Upper lobe of left lung (tissue), 6 donors: ENCODE results near the gene METTL3. TPM values are rescaled to one million over a fixed set of nuclear protein-coding genes. Genes with fewer than 3 reads are reported as not detected.

Experiments
- ATAC-seq, 2 donors: fragments of 200-7000 bp; cut with Tn5 transposase; one replicate each; pipeline ENCODE4 v1.9.1; 2022; ENCODE audit warnings: mild to moderate bottlenecking in 2 of 2, moderate library complexity in 2 of 2; ENCODE audit not compliant: low FRiP score in 2 of 2
- DNase-seq, 2 donors: peaks; one replicate each; pipeline ENCODE4 v3.0.0-alpha.2; 2019 to 2020
- H3K27ac ChIP-seq, 4 donors: fragments of 200-600 bp; sonication (generic); one replicate each; pipeline ENCODE4 v1.5.1; 2016 to 2019
- H3K27me3 ChIP-seq, 4 donors: fragments of 200-600 bp; sonication (generic); one replicate each; pipeline ENCODE4 v1.5.1; 2017 to 2019
- H3K36me3 ChIP-seq, 4 donors: fragments of 200-600 bp; sonication (generic); one replicate each; pipeline ENCODE4 v1.5.1; 2016 to 2019
- H3K4me1 ChIP-seq, 4 donors: fragments of 200-600 bp; sonication (generic); one replicate each; pipeline ENCODE4 v1.5.1; 2018 to 2019
- H3K4me3 ChIP-seq, 4 donors: fragments of 200-600 bp; sonication (generic); one replicate each; pipeline ENCODE4 v1.5.1; 2017 to 2019; ENCODE audit warnings: mild to moderate bottlenecking in 2 of 4, moderate library complexity in 1 of 4
- H3K9me3 ChIP-seq, 4 donors: fragments of 200-600 bp; sonication (generic); one replicate each; pipeline ENCODE4 v1.5.1; 2018 to 2019
- EP300 ChIP-seq, 4 donors: sonication (generic); formaldehyde crosslinking; IDR thresholded peaks; one replicate each; pipeline ENCODE4 v1.5.1; 2017; ENCODE audit warnings: antibody characterized with exemption in 4 of 4, control low read depth in 2 of 4
- POLR2A ChIP-seq, 4 donors: fragments of 450-650 bp; IDR thresholded peaks; one replicate each; pipeline ENCODE4 v1.5.1; 2016 to 2017; ENCODE audit warnings: antibody characterized with exemption in 4 of 4, mild to moderate bottlenecking in 2 of 4
- POLR2AphosphoS5 ChIP-seq, 2 donors: sonication (generic); formaldehyde crosslinking; IDR thresholded peaks; one replicate each; pipeline ENCODE4 v1.5.1; 2017; ENCODE audit warnings: antibody characterized with exemption in 2 of 2
- WGBS, 2 donors: methylation state at CpG; one replicate each; pipeline ENCODE4 v1.1.5; 2017 to 2018; 5-methylcytosine and 5-hydroxymethylcytosine counted together
- total RNA-seq, 6 donors: library from RNA; depleted of rRNA in 4 of 6; stranded (reverse); fragments of >200 nt in 4 of 6; gene quantifications; one replicate each; pipeline versions ENCODE4 v1.1.0 to v1.2.1, GENCODE V29; 2016 to 2021
- TF ChIP-seq, protein P1 (sequence below), 6 experiments: fragments of 450-650 bp in 4 of 6; fragments of 200-600 bp in 2 of 6; sonication (generic) in 2 of 6; IDR thresholded peaks; one replicate each; pipeline ENCODE4 v1.5.1; 2016 to 2019; ENCODE audit warnings: antibody characterized with exemption in 6 of 6
- donor health status: DM: no; HTN: no; CAD: no; lungs with moderate emphysema.
- donor health status: DM: no; HTN: yes; CAD: no; lungs with severe emphysema.

METTL3 gene
- total RNA-seq, 6 donors from 2014 or later, result 41.7 to 126 (median 47.7) TPM

DNA sequence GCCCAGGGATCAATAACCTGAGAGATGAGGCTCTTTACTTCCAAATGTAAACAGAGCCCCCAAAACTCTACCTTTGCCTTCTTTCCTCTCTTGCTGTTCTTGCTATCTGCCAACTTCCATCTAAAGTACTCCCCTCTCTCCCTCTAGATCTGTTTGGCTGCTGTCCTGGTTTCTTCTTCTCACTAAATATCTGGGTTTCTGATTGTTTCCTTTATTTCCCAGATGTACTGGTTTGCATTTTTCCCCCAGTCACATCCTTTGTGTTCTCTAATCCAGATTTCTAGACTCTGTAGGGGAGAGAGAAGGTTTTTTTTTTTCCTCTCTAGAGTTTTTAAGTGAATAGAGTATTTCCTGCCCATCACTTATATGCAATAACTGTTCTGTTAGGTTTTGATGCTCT, 22.2 kb upstream of the METTL3 start:
- Histone ChIP-seq H3K9me3 (no peaks in the 10 kb centered on the region), H3K27me3 (peaks cover 0 to 7% (median 0%) of the 10 kb centered on the region in 4 donors), H3K36me3 (no peaks in the 10 kb centered on the region), H3K4me3 (no peak overlapping the region), H3K4me1 (peaks cover 0 to 9% (median 3%) of the 10 kb centered on the region in 4 donors), H3K27ac (no peak overlapping the region)
- ATAC-seq (no peak), DNase-seq (no peak)
- TF ChIP-seq, protein P1, sequence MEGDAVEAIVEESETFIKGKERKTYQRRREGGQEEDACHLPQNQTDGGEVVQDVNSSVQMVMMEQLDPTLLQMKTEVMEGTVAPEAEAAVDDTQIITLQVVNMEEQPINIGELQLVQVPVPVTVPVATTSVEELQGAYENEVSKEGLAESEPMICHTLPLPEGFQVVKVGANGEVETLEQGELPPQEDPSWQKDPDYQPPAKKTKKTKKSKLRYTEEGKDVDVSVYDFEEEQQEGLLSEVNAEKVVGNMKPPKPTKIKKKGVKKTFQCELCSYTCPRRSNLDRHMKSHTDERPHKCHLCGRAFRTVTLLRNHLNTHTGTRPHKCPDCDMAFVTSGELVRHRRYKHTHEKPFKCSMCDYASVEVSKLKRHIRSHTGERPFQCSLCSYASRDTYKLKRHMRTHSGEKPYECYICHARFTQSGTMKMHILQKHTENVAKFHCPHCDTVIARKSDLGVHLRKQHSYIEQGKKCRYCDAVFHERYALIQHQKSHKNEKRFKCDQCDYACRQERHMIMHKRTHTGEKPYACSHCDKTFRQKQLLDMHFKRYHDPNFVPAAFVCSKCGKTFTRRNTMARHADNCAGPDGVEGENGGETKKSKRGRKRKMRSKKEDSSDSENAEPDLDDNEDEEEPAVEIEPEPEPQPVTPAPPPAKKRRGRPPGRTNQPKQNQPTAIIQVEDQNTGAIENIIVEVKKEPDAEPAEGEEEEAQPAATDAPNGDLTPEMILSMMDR (IDR thresholded peaks at IDR 0.05), result no peak
- TF ChIP-seq EP300 (IDR thresholded peaks at IDR 0.05) (no peak), POLR2AphosphoS5 (IDR thresholded peaks at IDR 0.05) (no peak), POLR2A (IDR thresholded peaks at IDR 0.05) (no peak)

GRCh38 chr14:21529515-21529914, 18.4 kb upstream of the METTL3 start:
- no peak overlapping the region for H3K27ac ChIP-seq
- no peak overlapping the region for H3K4me3 ChIP-seq
- H3K4me1 ChIP-seq, result peaks cover 3 to 21% (median 12%) of the 10 kb centered on the region in 4 donors
- ATAC-seq (no peak), DNase-seq (no peak)
- TF ChIP-seq POLR2AphosphoS5 (IDR thresholded peaks at IDR 0.05), result no peak
- TF ChIP-seq EP300 (IDR thresholded peaks at IDR 0.05), result no peak
- TF ChIP-seq, protein P1 (IDR thresholded peaks at IDR 0.05), result no peak
- no peak for TF ChIP-seq POLR2A (IDR thresholded peaks at IDR 0.05)
- no peaks in the 10 kb centered on the region for H3K36me3 ChIP-seq
- no peaks in the 10 kb centered on the region for H3K9me3 ChIP-seq
- H3K27me3 ChIP-seq, result no peaks in the 10 kb centered on the region
- 91 to 92% methylated on average over 1 of the region's 1 CpG for WGBS, 2 donors

DNA sequence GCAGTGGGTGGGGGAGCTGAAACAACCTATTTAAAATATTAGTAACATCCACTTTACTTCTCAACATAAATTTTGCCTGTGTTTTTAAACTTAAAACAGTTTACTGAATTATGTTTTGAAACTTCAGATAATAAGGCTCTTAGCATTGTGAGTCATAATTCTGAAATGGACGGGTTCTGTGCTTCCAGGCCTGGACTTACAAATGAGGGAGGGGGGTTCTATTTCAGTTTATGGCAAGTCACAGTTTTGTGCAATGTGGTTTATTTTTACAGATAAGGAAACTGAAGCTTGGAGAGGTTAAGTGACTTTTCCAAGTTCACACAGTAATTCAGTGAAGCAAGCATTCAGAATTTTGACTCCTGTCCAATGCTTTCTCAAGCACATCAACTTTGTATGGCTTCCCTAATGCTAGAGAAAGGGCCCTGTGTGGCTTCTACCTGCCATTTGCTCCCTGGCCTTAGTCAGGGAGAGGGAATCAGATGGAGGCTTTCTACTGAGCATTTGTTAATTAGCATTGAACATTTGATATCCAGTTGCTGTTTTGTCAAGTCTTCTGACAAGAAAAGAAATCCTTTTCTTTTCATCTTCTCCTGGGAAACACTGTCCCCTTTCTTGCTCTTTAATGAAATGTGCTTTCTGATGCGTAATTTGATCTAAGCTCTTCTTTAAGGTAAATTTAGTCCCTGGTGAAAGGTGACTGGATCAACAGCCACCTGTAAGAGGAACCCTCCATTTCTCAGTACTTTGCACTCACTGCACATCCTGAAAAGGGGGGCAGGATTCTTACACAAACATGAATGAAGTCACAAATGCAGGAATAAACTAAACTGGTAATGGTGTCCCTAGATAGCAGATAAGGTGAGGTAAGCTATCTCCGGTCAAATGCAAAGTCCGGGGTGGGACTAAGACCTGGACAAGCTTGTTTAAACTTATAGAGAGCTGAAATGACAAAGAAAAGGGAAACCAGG, 17.5 kb upstream of the METTL3 start:
- DNase-seq, result no peak
- ATAC-seq, result no peak
- no peaks in the 10 kb centered on the region for H3K9me3 ChIP-seq
- no peak overlapping the region for H3K4me3 ChIP-seq
- 60 to 66% methylated on average over 4 of the region's 4 CpGs for WGBS, 2 donors
- peaks cover 3 to 21% (median 12%) of the 10 kb centered on the region in 4 donors for H3K4me1 ChIP-seq
- H3K36me3 ChIP-seq, result no peaks in the 10 kb centered on the region
- no peak overlapping the region for H3K27ac ChIP-seq
- no peaks in the 10 kb centered on the region for H3K27me3 ChIP-seq
- TF ChIP-seq EP300 (IDR thresholded peaks at IDR 0.05) (no peak), POLR2AphosphoS5 (IDR thresholded peaks at IDR 0.05) (no peak), POLR2A (IDR thresholded peaks at IDR 0.05) (no peak)
- TF ChIP-seq, protein P1 (IDR thresholded peaks at IDR 0.05), result no peak

- Histone ChIP-seq H3K36me3 (no peaks in the 10 kb centered on the region), H3K9me3 (no peaks in the 10 kb centered on the region), H3K27ac (no peak overlapping the region), H3K4me3 (no peak overlapping the region), H3K27me3 (no peaks in the 10 kb centered on the region), H3K4me1 (peaks cover 3 to 21% (median 12%) of the 10 kb centered on the region in 4 donors)
- no peak for ATAC-seq
- no peak for DNase-seq
- 32 to 34% methylated on average over 1 of the region's 1 CpG for WGBS, 2 donors
- TF ChIP-seq, protein P1 (IDR thresholded peaks at IDR 0.05), result no peak
- TF ChIP-seq POLR2AphosphoS5 (IDR thresholded peaks at IDR 0.05), result no peak
- TF ChIP-seq POLR2A (IDR thresholded peaks at IDR 0.05), result no peak
- TF ChIP-seq EP300 (IDR thresholded peaks at IDR 0.05), result no peak
Measured at GRCh38 chr14:21527318-21527679, 16.2 kb upstream of the METTL3 start.
